ENCODE results near the gene SETD1B.

The SETD1B gene

GRCh38 chr12:121807642-121808347 is 4.0 kb downstream of the SETD1B start:
- no peak for DNase-seq (ENCODE audit: low read depth in 2 of 2, low spot score in 1 of 2)

GRCh38 chr12:121808623-121809022 is 4.8 kb downstream of the SETD1B start:
- no peak for DNase-seq (ENCODE audit: low read depth in 2 of 2, low spot score in 1 of 2)

- DNase-seq (ENCODE audit: low read depth in 2 of 2, low spot score in 1 of 2) = no peak
These were observed 5.9 kb downstream of the SETD1B start for GRCh38 chr12:121809712-121810116.

GRCh38 chr12:121810234-121810817 is 6.5 kb downstream of the SETD1B start:
- DNase-seq (ENCODE audit: low read depth in 2 of 2, low spot score in 1 of 2) = no peak

GRCh38 chr12:121810833-121811433 is 7.1 kb downstream of the SETD1B start:
- DNase-seq (ENCODE audit: low read depth in 2 of 2, low spot score in 1 of 2) = no peak

- peak in 1 of 2 donors; percentile 50 for DNase-seq (ENCODE audit: low read depth in 2 of 2, low spot score in 1 of 2)
These were observed 7.9 kb downstream of the SETD1B start for GRCh38 chr12:121811434-121812319.

GRCh38 chr12:121812320-121812871 is 8.6 kb downstream of the SETD1B start:
- DNase-seq (ENCODE audit: low read depth in 2 of 2, low spot score in 1 of 2) = no peak

- no peak for DNase-seq (ENCODE audit: low read depth in 2 of 2, low spot score in 1 of 2)
These were observed 9.4 kb downstream of the SETD1B start for GRCh38 chr12:121812921-121813896.

GRCh38 chr12:121813951-121814350 is 10.1 kb downstream of the SETD1B start:
- DNase-seq (ENCODE audit: low read depth in 2 of 2, low spot score in 1 of 2) = no peak

- DNase-seq (ENCODE audit: low read depth in 2 of 2, low spot score in 1 of 2) = no peak
These were observed 10.8 kb downstream of the SETD1B start for GRCh38 chr12:121814429-121815119.

- no peak for DNase-seq (ENCODE audit: low read depth in 2 of 2, low spot score in 1 of 2)
These were observed 11.5 kb downstream of the SETD1B start for GRCh38 chr12:121815263-121815662.

- no peak for DNase-seq (ENCODE audit: low read depth in 2 of 2, low spot score in 1 of 2)
These were observed 13.3 kb downstream of the SETD1B start for GRCh38 chr12:121816925-121817647.

- DNase-seq (ENCODE audit: low read depth in 2 of 2, low spot score in 1 of 2) = no peak
These were observed 13.8 kb downstream of the SETD1B start for GRCh38 chr12:121817648-121818043.

GRCh38 chr12:121819212-121819949 is 15.6 kb downstream of the SETD1B start:
- DNase-seq (ENCODE audit: low read depth in 2 of 2, low spot score in 1 of 2) = no peak

- DNase-seq (ENCODE audit: low read depth in 2 of 2, low spot score in 1 of 2) = no peak
These were observed 16.2 kb downstream of the SETD1B start for GRCh38 chr12:121820056-121820455.

GRCh38 chr12:121822393-121823100 is 18.7 kb downstream of the SETD1B start:
- DNase-seq (ENCODE audit: low read depth in 2 of 2, low spot score in 1 of 2) = no peak

- no peak for DNase-seq (ENCODE audit: low read depth in 2 of 2, low spot score in 1 of 2)
These were observed 19.4 kb downstream of the SETD1B start for GRCh38 chr12:121823101-121823726.

Data from stimulated activated CD8-positive, alpha-beta memory T cell treated with anti-CD3 and anti-CD28 coated beads, Interleukin-4, amount 100 ng/mL, for 1 hour (primary cell).